Measurements from ENCODE around the gene AOX1. TPM values are rescaled to one million over a fixed set of nuclear protein-coding genes. Genes with fewer than 3 reads are reported as not detected.
"Not testable (repeated sequence)": the region's sequence is repeated elsewhere in the genome, so short reads cannot be mapped to it uniquely, and the experiment has no call there.

Gene AOX1
- total and polyA plus RNA-seq, 7 donors = 1.6 to 65.5 (median 27.0) TPM

DNA sequence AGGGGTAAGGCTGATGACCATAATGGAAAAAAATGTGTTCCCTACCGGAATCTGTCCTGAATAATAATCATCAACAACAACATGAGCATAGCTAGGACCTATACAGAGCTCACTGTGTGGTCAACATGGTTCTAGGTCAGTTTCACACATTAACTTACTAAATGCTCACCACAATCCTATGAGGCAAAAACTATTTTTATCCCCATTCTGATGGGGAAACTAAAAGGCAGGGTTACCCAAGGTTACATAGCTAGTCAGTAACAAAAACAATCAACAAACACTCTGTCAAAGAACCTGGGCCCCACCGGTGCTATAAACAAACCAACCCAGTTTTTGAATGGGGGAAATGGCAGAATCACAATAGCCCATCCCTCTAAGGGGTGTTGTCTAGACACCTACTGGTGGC is 40.1 kb downstream of the AOX1 start:
- no peak for TF ChIP-seq POLR2AphosphoS5 (IDR thresholded peaks at IDR 0.05)
- TF ChIP-seq EP300 (IDR thresholded peaks at IDR 0.05) = no peak
- no peak for TF ChIP-seq POLR2A (IDR thresholded peaks at IDR 0.05)
- TF ChIP-seq, protein P1, sequence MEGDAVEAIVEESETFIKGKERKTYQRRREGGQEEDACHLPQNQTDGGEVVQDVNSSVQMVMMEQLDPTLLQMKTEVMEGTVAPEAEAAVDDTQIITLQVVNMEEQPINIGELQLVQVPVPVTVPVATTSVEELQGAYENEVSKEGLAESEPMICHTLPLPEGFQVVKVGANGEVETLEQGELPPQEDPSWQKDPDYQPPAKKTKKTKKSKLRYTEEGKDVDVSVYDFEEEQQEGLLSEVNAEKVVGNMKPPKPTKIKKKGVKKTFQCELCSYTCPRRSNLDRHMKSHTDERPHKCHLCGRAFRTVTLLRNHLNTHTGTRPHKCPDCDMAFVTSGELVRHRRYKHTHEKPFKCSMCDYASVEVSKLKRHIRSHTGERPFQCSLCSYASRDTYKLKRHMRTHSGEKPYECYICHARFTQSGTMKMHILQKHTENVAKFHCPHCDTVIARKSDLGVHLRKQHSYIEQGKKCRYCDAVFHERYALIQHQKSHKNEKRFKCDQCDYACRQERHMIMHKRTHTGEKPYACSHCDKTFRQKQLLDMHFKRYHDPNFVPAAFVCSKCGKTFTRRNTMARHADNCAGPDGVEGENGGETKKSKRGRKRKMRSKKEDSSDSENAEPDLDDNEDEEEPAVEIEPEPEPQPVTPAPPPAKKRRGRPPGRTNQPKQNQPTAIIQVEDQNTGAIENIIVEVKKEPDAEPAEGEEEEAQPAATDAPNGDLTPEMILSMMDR (IDR thresholded peaks at IDR 0.05) = no peak
- Histone ChIP-seq H3K36me3 (no peaks in the 10 kb centered on the region), H3K4me1 (no peaks in the 10 kb centered on the region), H3K9me3 (no peaks in the 10 kb centered on the region), H3K27ac (no peak overlapping the region), H3K27me3 (no peaks in the 10 kb centered on the region), H3K4me3 (no peak overlapping the region)
- intact Hi-C loops (cut with DNase I) = no loop called here
- 72 to 85% methylated on average over 2 of the region's 2 CpGs for whole genome bisulfite sequencing, 2 donors
- no peak for DNase-seq

DNA sequence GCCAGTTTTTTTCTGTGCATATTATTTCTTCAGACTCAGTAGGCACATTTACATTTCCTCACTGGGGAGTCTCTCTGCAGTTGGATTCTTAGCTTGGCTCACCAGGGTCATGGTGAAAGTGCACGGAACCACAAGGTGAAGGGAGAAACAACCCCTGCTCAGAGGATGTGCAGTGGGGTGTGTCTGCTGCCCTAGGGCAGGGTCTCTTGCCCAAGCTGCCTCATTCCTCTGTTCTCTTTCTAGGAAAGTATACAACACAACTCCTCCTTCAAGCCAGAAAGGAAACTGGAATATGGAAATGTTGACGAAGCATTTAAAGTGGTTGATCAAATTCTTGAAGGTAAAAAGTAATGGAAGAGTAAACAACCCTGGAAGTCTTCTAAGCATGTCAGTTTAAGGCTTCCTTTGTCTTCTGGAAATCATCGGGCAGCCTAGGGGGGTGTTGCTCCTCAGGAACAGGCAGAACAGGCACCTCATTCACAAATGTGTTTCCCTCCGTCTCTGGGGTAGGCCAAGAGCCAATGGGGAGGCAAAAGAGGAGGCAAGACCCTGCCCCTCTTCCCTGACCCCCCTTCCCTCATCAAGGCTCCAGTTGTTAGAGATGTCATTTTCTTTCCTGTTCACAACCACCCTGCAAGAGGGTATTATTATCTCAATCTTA is 41.4 kb downstream of the AOX1 start:
- intact Hi-C loops (cut with DNase I) = no loop called here
- no peak for DNase-seq
- H3K36me3 ChIP-seq = no peaks in the 10 kb centered on the region

DNA sequence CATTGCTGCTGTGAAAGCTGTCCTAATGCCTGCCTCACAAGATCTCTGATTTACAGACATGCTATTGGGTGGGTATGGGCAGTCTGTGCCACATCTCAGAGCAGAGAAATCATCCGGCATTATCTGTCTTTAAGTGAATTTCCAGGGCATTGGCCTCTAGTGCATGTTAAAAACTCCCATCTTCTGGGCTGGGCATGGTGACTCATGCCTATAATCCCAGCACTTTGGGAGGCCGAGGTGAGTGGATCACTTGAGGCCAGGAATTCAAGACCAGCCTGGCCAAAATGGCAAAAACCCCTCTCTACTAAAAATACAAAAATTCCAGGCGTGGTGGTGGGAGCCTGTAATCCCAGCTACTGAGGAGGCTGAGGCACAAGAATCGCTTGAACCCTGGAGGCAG is 42.6 kb downstream of the AOX1 start:
- H3K36me3 ChIP-seq; H3K27me3 ChIP-seq; H3K4me1 ChIP-seq; DNase-seq; H3K4me3 ChIP-seq; intact Hi-C loops (cut with DNase I); H3K9me3 ChIP-seq; H3K27ac ChIP-seq: not testable (repeated sequence)
- WGBS, 2 donors = 85 to 90% methylated on average over 4 of the region's 4 CpGs

More for the DNA sequence above, 41.4 kb downstream of the AOX1 start:
- no peaks in the 10 kb centered on the region for H3K4me1 ChIP-seq
- no peak overlapping the region for H3K4me3 ChIP-seq
- no peaks in the 10 kb centered on the region for H3K27me3 ChIP-seq
- TF ChIP-seq, protein P1 (IDR thresholded peaks at IDR 0.05) = no peak
- TF ChIP-seq POLR2A (IDR thresholded peaks at IDR 0.05) (no peak), POLR2AphosphoS5 (IDR thresholded peaks at IDR 0.05) (no peak), EP300 (IDR thresholded peaks at IDR 0.05) (no peak)
- 79 to 82% methylated on average over 4 of the region's 4 CpGs for WGBS, 2 donors
- no peak overlapping the region for H3K27ac ChIP-seq
- no peaks in the 10 kb centered on the region for H3K9me3 ChIP-seq

DNA sequence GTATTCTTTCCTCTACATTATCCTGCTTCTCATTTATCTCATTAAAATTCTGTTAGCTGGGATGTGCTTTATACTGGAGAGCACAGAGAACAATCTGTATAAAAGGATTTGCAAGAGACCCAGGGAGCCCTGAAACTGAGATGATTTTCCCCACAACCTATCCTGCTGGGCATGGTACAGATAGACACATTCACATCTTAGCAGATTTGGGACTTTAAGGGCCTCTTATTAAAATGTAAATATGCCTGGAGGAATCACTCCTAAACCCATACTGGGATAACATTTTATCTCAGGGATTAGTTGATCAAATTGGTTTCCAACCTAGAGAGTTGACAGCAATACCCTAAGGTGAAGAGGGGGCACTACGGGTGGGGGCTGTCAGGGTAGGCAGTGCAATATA is 45.5 kb downstream of the AOX1 start:
- Histone ChIP-seq H3K4me3 (no peak overlapping the region), H3K27me3 (no peaks in the 10 kb centered on the region), H3K27ac (no peak overlapping the region), H3K4me1 (no peaks in the 10 kb centered on the region), H3K36me3 (peaks cover 0 to 14% (median 0%) of the 10 kb centered on the region in 4 donors), H3K9me3 (peaks cover 0 to 4% (median 0%) of the 10 kb centered on the region in 4 donors)
- 88 to 96% methylated on average over 1 of the region's 1 CpG for WGBS, 2 donors
- intact Hi-C loops (cut with DNase I) = no loop called here
- TF ChIP-seq POLR2AphosphoS5 (IDR thresholded peaks at IDR 0.05) (no peak), POLR2A (IDR thresholded peaks at IDR 0.05) (no peak), EP300 (IDR thresholded peaks at IDR 0.05) (no peak)
- TF ChIP-seq, protein P1 (IDR thresholded peaks at IDR 0.05) = no peak
- no peak for DNase-seq

DNA sequence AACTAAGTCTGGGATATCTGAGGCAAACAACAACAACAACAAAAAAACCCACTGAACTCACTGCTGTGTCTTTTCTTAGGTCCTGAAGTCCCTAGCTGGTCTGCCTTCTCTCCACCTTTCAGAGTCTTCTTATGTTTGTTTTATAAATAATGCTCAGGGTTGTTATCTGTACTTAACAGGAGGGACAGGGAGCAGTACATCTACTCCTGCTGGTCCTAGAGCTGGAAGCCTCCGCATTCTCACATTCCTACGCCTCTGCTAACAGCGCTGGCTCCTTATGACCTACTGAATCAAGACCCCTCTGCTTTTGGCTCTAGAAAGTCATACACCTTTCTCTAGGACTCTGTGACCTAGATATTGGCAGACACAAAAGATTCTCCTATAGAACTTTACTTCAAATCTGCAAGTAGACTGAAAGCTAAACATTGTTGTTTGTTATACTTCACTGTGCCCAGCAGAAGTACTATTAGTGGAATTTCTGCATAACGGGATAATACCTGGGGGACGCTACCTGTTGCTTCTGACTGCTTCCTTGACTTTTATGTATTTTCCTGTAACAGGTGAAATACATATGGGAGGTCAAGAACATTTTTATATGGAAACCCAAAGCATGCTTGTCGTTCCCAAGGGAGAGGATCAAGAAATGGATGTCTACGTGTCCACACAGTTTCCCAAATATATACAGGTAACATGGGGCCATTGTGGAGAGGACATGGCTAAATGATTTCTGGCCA is 48.6 kb downstream of the AOX1 start:
- no peak overlapping the region for H3K4me3 ChIP-seq
- no peak overlapping the region for H3K27ac ChIP-seq
- no peak for DNase-seq
- TF ChIP-seq EP300 (IDR thresholded peaks at IDR 0.05) (no peak), POLR2A (IDR thresholded peaks at IDR 0.05) (no peak), POLR2AphosphoS5 (IDR thresholded peaks at IDR 0.05) (no peak)
- TF ChIP-seq, protein P1 (IDR thresholded peaks at IDR 0.05) = no peak
- WGBS, 2 donors = 94 to 97% methylated on average over 7 of the region's 7 CpGs
- H3K27me3 ChIP-seq = no peaks in the 10 kb centered on the region
- peaks cover 0 to 4% (median 0%) of the 10 kb centered on the region in 4 donors for H3K9me3 ChIP-seq
- H3K36me3 ChIP-seq = peaks cover 0 to 14% (median 0%) of the 10 kb centered on the region in 4 donors
- H3K4me1 ChIP-seq = no peaks in the 10 kb centered on the region
- intact Hi-C loops (cut with DNase I) = no loop called here

Data from sigmoid colon (tissue), 7 donors.